Measurements from ENCODE around the gene TIMM13.
"Not testable (repeated sequence)": the region's sequence is repeated elsewhere in the genome, so short reads cannot be mapped to it uniquely, and the experiment has no call there.

The TIMM13 gene

DNA sequence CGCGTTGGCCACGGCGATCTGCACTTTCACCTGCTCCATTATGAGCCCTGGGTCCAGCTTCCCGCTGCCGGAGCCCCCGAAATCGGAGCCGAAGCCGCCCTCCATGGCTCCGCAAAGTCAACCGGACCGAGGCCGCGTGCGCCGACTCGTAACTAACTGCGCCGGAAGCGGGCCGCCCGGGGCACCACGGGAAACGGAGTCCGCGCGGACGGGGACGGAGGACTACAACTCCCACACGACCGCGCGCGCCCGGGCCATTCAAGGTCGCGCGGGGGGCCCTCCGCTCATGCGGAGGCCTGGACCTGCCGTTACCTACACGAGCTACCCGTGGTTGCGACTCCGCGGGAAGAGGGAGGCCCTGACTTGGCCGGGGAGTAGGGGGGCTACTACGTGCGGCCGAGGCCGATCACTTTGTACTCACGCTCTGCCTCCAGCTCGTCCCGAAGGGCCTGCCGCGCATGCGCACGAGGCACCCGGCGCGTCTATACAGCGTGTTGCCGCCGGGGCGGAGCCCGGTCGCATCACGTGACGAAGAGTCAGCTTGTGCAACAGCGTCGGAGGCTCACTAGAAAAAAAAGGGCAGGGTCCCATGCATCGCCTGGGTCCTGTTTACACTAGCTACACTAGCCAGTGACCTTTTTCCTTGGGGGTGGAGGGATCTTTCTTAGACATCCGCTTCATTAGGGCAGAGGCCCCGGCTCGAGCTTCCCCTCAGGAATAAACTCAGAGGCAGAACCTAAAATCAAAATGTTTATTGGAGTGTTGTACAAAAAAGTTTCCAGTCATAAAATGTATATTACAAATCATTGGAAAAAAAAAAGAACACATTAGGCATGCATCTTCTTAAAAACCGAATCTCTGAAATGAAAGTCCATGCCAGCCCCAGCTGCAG, at the start of gene TIMM13:
TIMM13 (minus strand) TSS at position 158 of the 892 bp plus-strand sequence; CDS start at position 105, 53 bp downstream.
- peak; percentile 95 to 96 for DNase-seq

GRCh38 chr19:2476451-2477140, 49.2 kb upstream of the TIMM13 start:
- DNase-seq, result peak; percentile 73 to 79

GRCh38 chr19:2475702-2476450, 48.5 kb upstream of the TIMM13 start, which contains the start of gene GADD45B:
Gene GADD45B (plus strand): TSS chr19:2476127. CDS start chr19:2476359, 232 bp downstream.
- peak; percentile 95 to 98 for DNase-seq

GRCh38 chr19:2475018-2475701, 47.8 kb upstream of the TIMM13 start:
- peak; percentile 76 to 81 for DNase-seq

- peak; percentile 88 to 91 for DNase-seq
Observed at GRCh38 chr19:2474232-2475017, 47.0 kb upstream of the TIMM13 start.

DNA sequence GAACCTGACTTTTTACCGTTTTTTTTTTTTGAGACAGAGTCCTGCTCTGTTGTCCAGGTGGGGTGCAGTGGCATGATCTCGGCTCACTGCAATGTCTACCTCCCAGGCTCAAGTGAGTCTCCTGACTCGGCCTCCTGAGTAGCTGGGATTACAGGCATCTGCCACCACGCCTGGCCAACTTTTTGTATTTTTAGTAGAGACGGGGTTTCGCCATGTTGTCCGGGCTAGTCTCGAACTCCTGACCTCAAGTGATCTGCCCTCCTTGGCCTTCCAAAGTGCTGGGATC, 42.5 kb upstream of the TIMM13 start:
- DNase-seq, result not testable (repeated sequence)

DNA sequence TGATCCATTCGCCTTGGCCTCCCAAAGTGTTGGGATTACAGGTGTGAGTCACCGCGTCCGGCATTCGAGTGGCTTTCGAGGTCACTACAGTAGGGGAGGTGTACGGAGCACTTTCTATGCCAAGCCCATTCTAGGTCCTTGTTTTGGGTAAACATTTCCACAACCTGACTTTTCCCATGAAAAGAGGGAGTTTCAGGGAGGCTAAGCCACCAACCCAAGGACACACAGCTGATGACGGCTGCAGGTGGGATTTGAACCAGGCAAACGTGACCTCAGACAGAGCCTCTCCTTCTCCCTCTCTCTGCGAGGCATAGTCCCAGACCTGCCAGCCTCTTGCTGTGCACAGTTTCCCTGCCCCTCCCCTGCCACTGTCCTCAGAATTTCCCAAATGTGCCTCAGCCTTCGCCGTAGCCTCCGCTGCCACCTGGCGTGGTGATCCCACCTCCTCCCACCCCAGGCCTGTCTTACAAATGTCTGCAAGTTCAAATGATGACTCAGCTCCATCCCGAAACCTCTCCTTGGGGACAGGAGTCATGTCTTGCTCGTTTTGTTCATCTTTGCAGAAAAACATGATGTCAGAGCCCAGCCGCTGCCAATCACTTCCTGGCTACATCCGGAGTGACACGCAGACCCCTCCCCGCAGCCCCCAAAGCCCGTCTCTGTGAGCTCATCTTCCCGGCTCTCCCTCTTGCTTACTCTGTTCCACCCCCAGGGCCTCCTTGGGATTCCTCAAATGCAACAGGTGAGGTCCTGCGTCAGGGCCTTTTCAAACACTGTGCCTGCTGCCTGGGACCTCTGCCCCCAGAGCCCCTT, 41.9 kb upstream of the TIMM13 start:
- peak; percentile 47 to 66 for DNase-seq

GRCh38 chr19:2468596-2468995, 41.2 kb upstream of the TIMM13 start:
- DNase-seq, result no peak

GRCh38 chr19:2464389-2464788, 37.0 kb upstream of the TIMM13 start:
- no peak for DNase-seq

DNA sequence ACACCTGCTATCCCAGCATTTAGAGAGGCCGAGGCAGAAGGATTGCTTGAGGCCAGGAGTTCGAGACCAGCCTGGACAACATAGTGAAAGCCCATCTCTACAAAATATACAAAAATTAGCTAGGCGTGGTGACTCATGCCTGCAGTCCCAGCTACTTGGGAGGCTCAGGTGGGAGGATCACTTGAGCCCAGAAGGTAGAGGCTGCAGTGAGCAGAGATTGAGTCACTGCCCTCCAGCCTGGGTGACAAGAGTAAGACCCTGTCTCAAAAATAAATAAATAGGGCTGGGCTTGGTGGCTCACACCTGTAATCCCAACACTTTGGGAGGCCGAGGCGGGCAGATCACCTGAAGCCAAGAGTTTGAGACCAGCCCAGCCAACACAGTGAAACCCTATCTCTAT, 36.3 kb upstream of the TIMM13 start:
- not testable (repeated sequence) for DNase-seq

GRCh38 chr19:2462635-2463421, 35.4 kb upstream of the TIMM13 start:
- no peak for DNase-seq

DNA sequence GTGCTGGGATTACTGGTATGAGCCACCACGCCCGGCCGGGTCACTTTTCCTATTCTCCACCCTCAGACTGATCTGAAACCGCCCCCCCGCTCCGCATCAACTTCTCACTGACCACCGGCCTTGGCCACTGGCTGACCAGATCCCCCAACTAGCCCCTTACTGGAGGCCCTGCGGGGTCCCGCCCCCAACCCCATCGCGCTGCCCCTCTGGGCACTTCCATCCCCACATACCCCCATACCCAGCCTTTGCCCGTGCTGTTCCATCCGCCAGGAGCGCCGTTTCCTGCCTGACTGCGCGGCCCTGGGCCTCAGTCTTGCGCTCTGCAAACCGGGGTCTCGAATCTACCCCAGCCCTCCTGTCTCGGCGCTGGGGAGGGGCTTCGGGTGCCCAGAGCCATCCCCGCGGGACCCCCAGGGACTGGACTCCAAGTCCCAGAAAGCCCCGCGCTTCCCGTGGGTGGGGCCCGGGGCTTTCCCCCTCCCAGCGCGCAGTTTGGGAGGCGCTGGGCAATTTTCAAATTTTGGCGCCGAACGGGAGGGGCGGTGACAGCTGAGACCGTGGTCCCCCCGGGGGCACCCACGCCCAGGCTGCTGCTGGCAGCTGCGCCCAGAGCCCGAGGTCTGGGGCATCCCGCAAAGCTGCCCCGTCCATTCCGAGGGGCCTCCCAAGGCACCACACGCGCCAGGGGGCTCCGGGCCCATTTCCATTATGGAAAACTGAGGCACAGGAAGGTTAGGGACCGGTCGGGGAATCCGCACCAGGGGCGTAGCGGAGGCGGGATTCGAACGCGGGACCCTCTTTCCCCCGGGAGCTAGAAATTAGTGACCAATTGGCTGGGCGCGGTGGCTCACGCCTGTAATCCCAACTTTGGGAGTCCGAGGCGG, 34.6 kb upstream of the TIMM13 start:
- DNase-seq, result peak; percentile 83 to 85

GRCh38 chr19:2460245-2460644, 32.9 kb upstream of the TIMM13 start:
- no peak for DNase-seq

DNA sequence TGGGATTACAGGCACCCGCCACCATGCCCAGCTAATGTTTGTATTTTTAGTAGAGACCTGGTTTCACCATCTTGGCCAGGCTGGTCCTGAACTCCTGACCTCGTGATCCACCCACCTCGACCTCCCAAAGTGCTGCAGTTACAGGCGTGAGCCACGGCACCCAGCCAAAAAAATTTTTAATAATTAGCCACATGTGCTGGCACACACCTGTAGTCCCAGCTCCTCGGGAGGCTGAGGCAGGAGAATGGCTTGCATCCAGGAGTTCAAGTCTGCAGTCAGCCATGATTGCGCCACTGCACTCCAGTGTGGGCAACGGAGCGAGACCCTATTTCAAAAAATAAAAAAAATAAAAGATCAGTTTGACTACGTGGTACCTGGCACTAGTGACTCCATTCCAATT, 31.4 kb upstream of the TIMM13 start:
- not testable (repeated sequence) for DNase-seq

GRCh38 chr19:2458054-2458453, 30.7 kb upstream of the TIMM13 start:
- no peak for DNase-seq

GRCh38 chr19:2457394-2458037, 30.1 kb upstream of the TIMM13 start:
- no peak for DNase-seq

DNA sequence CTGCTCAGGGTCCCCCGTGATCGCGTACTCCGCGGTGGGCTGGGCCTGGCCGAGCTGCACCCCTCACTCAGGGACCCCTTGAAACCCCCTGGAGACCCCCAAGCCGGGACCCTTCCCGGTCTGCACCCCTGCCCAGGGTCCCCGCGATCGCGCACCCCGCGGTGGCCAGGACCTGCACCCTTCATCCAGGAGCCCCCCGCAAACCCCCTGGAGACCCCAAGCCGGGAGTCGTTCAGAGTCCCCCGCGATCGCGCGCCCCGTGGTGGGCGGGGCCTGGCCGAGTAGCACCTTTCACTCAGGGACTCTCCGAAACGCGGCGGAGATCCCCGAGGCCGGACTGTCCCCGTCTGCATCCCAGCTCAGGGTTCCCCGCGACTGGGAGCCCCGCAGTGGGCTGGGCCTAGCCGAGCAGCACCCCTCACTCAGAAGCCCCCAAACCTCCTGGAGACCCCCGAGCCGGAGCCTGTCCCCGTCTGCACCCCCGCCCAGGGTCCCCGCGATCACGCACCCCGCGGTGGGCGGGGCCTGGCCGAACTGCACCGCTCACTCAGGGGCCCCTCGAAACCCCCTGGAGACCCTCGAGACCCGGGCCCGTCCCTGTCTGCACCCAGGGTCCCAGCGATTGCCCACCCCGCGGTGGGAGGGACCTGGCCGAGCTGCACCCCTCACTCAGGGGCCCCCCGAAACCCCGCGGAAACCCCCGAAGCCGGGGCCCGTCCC, 28.6 kb upstream of the TIMM13 start:
- peak; percentile 56 to 63 for DNase-seq

Measured in activated CD4-positive, alpha-beta T cell treated with anti-CD3 and anti-CD28 coated beads, Interleukin-2, amount 50 U/mL, for 48 hours (primary cell).